GM23338 (cell line): Measurements from ENCODE around the gene CALCR. TPM values are rescaled to one million over a fixed set of nuclear protein-coding genes. Genes with fewer than 3 reads are reported as not detected.

ENCODE experiments used
- ATAC-seq: fragments of 200-7000 bp; cut with Tn5 transposase; 3 replicates; pipeline ENCODE4 v1.9.1; 2020
- DNase-seq: peaks from one replicate; pipeline ENCODE4 v3.0.0-alpha.2; 2015; ENCODE audit warnings: low spot score
- H2AFZ ChIP-seq: fragments of 200-600 bp; sonication (generic); 2 replicates; pipeline ENCODE4 v1.8.0; 2016; ENCODE audit warnings: antibody characterized with exemption, mild to moderate bottlenecking, moderate library complexity
- H3F3A ChIP-seq: fragments of 200-600 bp; sonication (generic); replicated peaks from 2 replicates; pipeline ENCODE4 v1.8.0; 2017; ENCODE audit warnings: antibody characterized with exemption, mixed run types, low read depth
- H3K27ac ChIP-seq: fragments of 200-600 bp; sonication (generic); 2 replicates; pipeline ENCODE4 v1.6.1; 2016; ENCODE audit warnings: low read depth
- H3K27me3 ChIP-seq: fragments of 200-600 bp; sonication (generic); 2 replicates; pipeline ENCODE4 v1.8.0; 2016; ENCODE audit warnings: mild to moderate bottlenecking, mixed run types, moderate library complexity; ENCODE audit not compliant: insufficient read depth
- H3K36me3 ChIP-seq: fragments of 200-600 bp; sonication (generic); 2 replicates; pipeline ENCODE4 v1.8.0; 2016; ENCODE audit warnings: mild to moderate bottlenecking; ENCODE audit not compliant: insufficient read depth
- H3K4me1 ChIP-seq: fragments of 200-600 bp; sonication (generic); 2 replicates; pipeline ENCODE4 v1.8.0; 2016; ENCODE audit warnings: mild to moderate bottlenecking, moderate library complexity; ENCODE audit not compliant: insufficient read depth
- H3K4me2 ChIP-seq: fragments of 200-600 bp; sonication (generic); 2 replicates; pipeline ENCODE4 v1.7.1; 2017; ENCODE audit warnings: mixed run types
- H3K4me3 ChIP-seq: fragments of 200-600 bp; sonication (generic); 2 replicates; pipeline ENCODE4 v1.6.1; 2016; ENCODE audit warnings: mixed run types
- H3K79me2 ChIP-seq: fragments of 200-600 bp; sonication (generic); replicated peaks from 2 replicates; pipeline ENCODE4 v1.8.0; 2017; ENCODE audit warnings: mild to moderate bottlenecking; ENCODE audit not compliant: insufficient read depth
- H3K9me2 ChIP-seq: fragments of 200-600 bp; sonication (generic); 2 replicates; pipeline ENCODE4 v1.8.0; 2017; ENCODE audit not compliant: insufficient read depth
- H4K20me1 ChIP-seq: fragments of 200-600 bp; sonication (generic); replicated peaks from 2 replicates; pipeline ENCODE4 v1.8.0; 2017; ENCODE audit warnings: mild to moderate bottlenecking; ENCODE audit not compliant: insufficient read depth
- H3K27ac Mint-ChIP-seq: 2 replicates; pipeline ENCODE4 v1.8.0; 2020; ENCODE audit warnings: inconsistent platforms, mild to moderate bottlenecking, moderate library complexity, mixed read lengths
- H3K27me3 Mint-ChIP-seq: 3 replicates; pipeline ENCODE4 v1.8.0; 2022; ENCODE audit warnings: low read depth, mild to moderate bottlenecking, moderate library complexity, mixed read lengths, inconsistent platforms; ENCODE audit not compliant: insufficient read depth, poor library complexity
- H3K36me3 Mint-ChIP-seq: 3 replicates; pipeline ENCODE4 v1.8.0; 2021; ENCODE audit warnings: low read depth, mild to moderate bottlenecking, inconsistent platforms, moderate library complexity, mixed read lengths
- H3K4me1 Mint-ChIP-seq: 3 replicates; pipeline ENCODE4 v1.8.0; 2020; ENCODE audit warnings: mild to moderate bottlenecking, inconsistent platforms, mixed read lengths
- H3K4me3 Mint-ChIP-seq: 3 replicates; pipeline ENCODE4 v1.8.0; 2021; ENCODE audit warnings: moderate library complexity, mild to moderate bottlenecking, inconsistent platforms, mixed read lengths
- H3K9me3 Mint-ChIP-seq: 3 replicates; pipeline ENCODE4 v1.8.0; 2020; ENCODE audit warnings: moderate library complexity, mild to moderate bottlenecking, inconsistent platforms, mixed read lengths
- CREB1 ChIP-seq: fragments of 250-450 bp; sonication (Bioruptor Pico); IDR thresholded peaks from 2 replicates; pipeline ENCODE4 v1.5.0; 2020; ENCODE audit warnings: low read depth, mild to moderate bottlenecking, moderate library complexity
- EZH2 ChIP-seq: fragments of 200-600 bp; sonication (generic); IDR thresholded peaks from one replicate; pipeline ENCODE4 v1.8.0; 2017; ENCODE audit warnings: antibody characterized with exemption, mild to moderate bottlenecking, low read depth; ENCODE audit not compliant: unreplicated experiment
- EZH2phosphoT487 ChIP-seq: fragments of 200-600 bp; sonication (generic); IDR thresholded peaks from one replicate; pipeline ENCODE4 v1.8.1; 2018; ENCODE audit warnings: antibody characterized with exemption; ENCODE audit not compliant: unreplicated experiment
- JUNB ChIP-seq: IDR thresholded peaks from one replicate; pipeline ENCODE4 v1.6.1; 2016; ENCODE audit warnings: antibody characterized with exemption; ENCODE audit not compliant: unreplicated experiment
- NANOG ChIP-seq: IDR thresholded peaks from 2 replicates; pipeline ENCODE4 v1.6.1; 2016; ENCODE audit warnings: antibody characterized with exemption, borderline replicate concordance
- POLR2AphosphoS5 ChIP-seq: IDR thresholded peaks from 2 replicates; pipeline ENCODE4 v1.6.1; 2016; ENCODE audit warnings: antibody characterized with exemption, low read depth
- STAT1 ChIP-seq: IDR thresholded peaks from one replicate; pipeline ENCODE4 v1.6.1; 2016; ENCODE audit warnings: antibody characterized with exemption; ENCODE audit not compliant: unreplicated experiment
- ZNF114 ChIP-seq: fragments of 250-450 bp; sonication (Bioruptor Pico); IDR thresholded peaks from 2 replicates; pipeline ENCODE4 v1.5.0; 2020; ENCODE audit warnings: mild to moderate bottlenecking, moderate library complexity
- ZNF331 ChIP-seq: fragments of 250-450 bp; sonication (Bioruptor Pico); IDR thresholded peaks from 2 replicates; pipeline ENCODE4 v1.5.0; 2020; ENCODE audit warnings: low read depth, mild to moderate bottlenecking, moderate library complexity
- polyA plus RNA-seq: library from polyadenylated mRNA; unstranded; fragments of >200 nt; fragmentation: Nextera tagmentation; extraction: Ambion mirVana; gene quantifications from 2 replicates; pipeline ENCODE4 v1.2.1, GENCODE V29; 2016
- total RNA-seq: library from RNA; depleted of rRNA; stranded (reverse); fragments of >200 nt; shearing (Covaris generic); gene quantifications from 2 replicates; pipeline ENCODE4 v1.2.3, GENCODE V29; 2014
- TF ChIP-seq, protein P1 (sequence below), 2 experiments: fragments of 200-600 bp in 1 of 2; sonication (generic) in 1 of 2; conservative IDR thresholded peaks; 2 replicates each; pipeline versions ENCODE4 v1.5.1 to v1.6.1; 2016 to 2017; ENCODE audit warnings: antibody characterized with exemption in 2 of 2, low read depth in 2 of 2, mild to moderate bottlenecking in 2 of 2, moderate library complexity in 1 of 2
- TF ChIP-seq, protein P2 (sequence below): IDR thresholded peaks from one replicate; pipeline ENCODE4 v1.6.1; 2018; ENCODE audit warnings: antibody characterized with exemption; ENCODE audit not compliant: unreplicated experiment
- TF ChIP-seq, protein P3 (sequence below): IDR thresholded peaks from 2 replicates; pipeline ENCODE4 v1.6.1; 2016; ENCODE audit warnings: antibody characterized with exemption

CALCR gene
- total and polyA plus RNA-seq, 2 experiments from 2014 or later, result 0.32 to 1.6 TPM

DNA sequence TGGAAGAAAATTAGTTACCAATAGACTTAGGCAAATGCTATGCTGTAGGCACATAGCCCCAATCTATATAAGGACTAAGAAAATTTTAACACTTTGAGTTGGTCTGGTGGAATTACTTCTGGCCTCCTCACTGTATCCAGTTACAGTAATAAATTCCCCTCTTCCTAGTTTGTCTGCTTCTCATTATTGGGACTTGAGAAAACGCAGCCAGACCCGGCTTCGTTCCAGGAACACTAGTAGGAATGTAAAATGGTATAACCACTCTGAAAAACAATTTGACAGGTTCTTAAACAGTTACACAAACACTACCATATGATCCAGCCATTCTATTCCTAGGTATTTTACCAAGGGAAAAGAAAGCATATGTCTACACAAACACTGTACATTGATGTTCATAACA lies 192.2 kb downstream of the CALCR start (continued):
- TF ChIP-seq, protein P1, sequence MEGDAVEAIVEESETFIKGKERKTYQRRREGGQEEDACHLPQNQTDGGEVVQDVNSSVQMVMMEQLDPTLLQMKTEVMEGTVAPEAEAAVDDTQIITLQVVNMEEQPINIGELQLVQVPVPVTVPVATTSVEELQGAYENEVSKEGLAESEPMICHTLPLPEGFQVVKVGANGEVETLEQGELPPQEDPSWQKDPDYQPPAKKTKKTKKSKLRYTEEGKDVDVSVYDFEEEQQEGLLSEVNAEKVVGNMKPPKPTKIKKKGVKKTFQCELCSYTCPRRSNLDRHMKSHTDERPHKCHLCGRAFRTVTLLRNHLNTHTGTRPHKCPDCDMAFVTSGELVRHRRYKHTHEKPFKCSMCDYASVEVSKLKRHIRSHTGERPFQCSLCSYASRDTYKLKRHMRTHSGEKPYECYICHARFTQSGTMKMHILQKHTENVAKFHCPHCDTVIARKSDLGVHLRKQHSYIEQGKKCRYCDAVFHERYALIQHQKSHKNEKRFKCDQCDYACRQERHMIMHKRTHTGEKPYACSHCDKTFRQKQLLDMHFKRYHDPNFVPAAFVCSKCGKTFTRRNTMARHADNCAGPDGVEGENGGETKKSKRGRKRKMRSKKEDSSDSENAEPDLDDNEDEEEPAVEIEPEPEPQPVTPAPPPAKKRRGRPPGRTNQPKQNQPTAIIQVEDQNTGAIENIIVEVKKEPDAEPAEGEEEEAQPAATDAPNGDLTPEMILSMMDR (conservative IDR thresholded peaks at IDR 0.05; ENCODE audit: low read depth in 2 of 2), result no peak

DNA sequence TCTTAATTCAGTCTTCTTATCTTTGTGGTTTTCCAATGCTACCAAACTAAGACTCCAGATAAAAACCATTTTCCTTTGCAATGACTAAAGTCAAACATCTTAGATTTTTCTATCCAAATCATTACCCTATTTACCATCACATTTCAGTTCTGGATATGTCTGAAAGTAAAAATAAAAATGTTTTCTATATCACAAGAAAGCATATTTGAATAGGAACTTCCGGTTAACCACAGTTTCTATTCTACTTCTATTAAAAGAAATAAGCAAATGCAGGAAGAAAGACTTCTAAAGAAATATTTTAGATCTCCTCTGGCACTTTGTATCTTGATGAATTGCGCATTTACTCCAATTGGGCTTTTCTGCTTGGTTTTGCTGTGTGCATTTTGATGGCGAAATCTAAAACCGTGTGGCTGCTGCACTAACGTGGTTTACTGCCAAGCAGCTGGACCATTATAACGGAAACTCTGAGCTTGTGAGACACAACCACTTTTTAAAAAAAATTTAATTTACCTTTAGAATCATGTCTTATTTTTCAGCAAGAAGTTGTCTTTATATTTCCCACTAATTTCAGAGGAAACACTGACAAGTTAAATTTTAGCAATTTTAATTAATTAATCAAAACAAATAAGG lies 196.3 kb downstream of the CALCR start:
- no peaks in the 10 kb centered on the region; the same call in 1 of the 3 replicates for H3K9me3 Mint-ChIP-seq
- H3K4me1 ChIP-seq, result no peaks in the 10 kb centered on the region
- no peak overlapping the region for H3K4me3 ChIP-seq
- H3K4me2 ChIP-seq, result no peak overlapping the region
- H3K79me2 ChIP-seq, result no peaks in the 10 kb centered on the region
- no peak overlapping the region for H3K27ac Mint-ChIP-seq
- H4K20me1 ChIP-seq, result no peaks in the 10 kb centered on the region
- no peak for ATAC-seq
- no peaks in the 10 kb centered on the region for H3K36me3 ChIP-seq
- no peaks in the 10 kb centered on the region for H3F3A ChIP-seq
- DNase-seq, result no peak
- peaks cover 5% of the 10 kb centered on the region for H3K4me1 Mint-ChIP-seq
- H3K36me3 Mint-ChIP-seq, result no peaks in the 10 kb centered on the region
- no peak overlapping the region for H3K4me3 Mint-ChIP-seq
- H3K9me2 ChIP-seq, result no peaks in the 10 kb centered on the region
- H3K27ac ChIP-seq, result no peak overlapping the region
- no peaks in the 10 kb centered on the region for H3K27me3 ChIP-seq
- H2AFZ ChIP-seq, result no peak overlapping the region
- H3K27me3 Mint-ChIP-seq, result no peaks in the 10 kb centered on the region
- no peak for TF ChIP-seq JUNB
- no peak for TF ChIP-seq ZNF331 (CRISPR knock-in tag)
- TF ChIP-seq, protein P2, sequence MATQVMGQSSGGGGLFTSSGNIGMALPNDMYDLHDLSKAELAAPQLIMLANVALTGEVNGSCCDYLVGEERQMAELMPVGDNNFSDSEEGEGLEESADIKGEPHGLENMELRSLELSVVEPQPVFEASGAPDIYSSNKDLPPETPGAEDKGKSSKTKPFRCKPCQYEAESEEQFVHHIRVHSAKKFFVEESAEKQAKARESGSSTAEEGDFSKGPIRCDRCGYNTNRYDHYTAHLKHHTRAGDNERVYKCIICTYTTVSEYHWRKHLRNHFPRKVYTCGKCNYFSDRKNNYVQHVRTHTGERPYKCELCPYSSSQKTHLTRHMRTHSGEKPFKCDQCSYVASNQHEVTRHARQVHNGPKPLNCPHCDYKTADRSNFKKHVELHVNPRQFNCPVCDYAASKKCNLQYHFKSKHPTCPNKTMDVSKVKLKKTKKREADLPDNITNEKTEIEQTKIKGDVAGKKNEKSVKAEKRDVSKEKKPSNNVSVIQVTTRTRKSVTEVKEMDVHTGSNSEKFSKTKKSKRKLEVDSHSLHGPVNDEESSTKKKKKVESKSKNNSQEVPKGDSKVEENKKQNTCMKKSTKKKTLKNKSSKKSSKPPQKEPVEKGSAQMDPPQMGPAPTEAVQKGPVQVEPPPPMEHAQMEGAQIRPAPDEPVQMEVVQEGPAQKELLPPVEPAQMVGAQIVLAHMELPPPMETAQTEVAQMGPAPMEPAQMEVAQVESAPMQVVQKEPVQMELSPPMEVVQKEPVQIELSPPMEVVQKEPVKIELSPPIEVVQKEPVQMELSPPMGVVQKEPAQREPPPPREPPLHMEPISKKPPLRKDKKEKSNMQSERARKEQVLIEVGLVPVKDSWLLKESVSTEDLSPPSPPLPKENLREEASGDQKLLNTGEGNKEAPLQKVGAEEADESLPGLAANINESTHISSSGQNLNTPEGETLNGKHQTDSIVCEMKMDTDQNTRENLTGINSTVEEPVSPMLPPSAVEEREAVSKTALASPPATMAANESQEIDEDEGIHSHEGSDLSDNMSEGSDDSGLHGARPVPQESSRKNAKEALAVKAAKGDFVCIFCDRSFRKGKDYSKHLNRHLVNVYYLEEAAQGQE, result no peak
- no peak for TF ChIP-seq ZNF114
- no peak for TF ChIP-seq EZH2phosphoT487
- no peak for TF ChIP-seq STAT1
- TF ChIP-seq EZH2, result no peak
- no peak for TF ChIP-seq POLR2AphosphoS5
- TF ChIP-seq NANOG, result no peak
- TF ChIP-seq, protein P3, sequence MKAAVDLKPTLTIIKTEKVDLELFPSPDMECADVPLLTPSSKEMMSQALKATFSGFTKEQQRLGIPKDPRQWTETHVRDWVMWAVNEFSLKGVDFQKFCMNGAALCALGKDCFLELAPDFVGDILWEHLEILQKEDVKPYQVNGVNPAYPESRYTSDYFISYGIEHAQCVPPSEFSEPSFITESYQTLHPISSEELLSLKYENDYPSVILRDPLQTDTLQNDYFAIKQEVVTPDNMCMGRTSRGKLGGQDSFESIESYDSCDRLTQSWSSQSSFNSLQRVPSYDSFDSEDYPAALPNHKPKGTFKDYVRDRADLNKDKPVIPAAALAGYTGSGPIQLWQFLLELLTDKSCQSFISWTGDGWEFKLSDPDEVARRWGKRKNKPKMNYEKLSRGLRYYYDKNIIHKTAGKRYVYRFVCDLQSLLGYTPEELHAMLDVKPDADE, result no peak
- TF ChIP-seq CREB1 (CRISPR knock-in tag), result no peak
- TF ChIP-seq, protein P1 (conservative IDR thresholded peaks at IDR 0.05; ENCODE audit: low read depth in 2 of 2), result no peak
